Right ventricle myocardium inferior (tissue), 1 donor: Measurements from ENCODE around the gene XRCC3. TPM values are rescaled to one million over a fixed set of nuclear protein-coding genes. Genes with fewer than 3 reads are reported as not detected.
"Not testable (repeated sequence)": the region's sequence is repeated elsewhere in the genome, so short reads cannot be mapped to it uniquely, and the experiment has no call there.

Experiments
- ATAC-seq: fragments of 200-7000 bp; cut with Tn5 transposase; one replicate; pipeline ENCODE4 v1.9.1; 2020; ENCODE audit warnings: mild to moderate bottlenecking, moderate library complexity
- DNase-seq: peaks from one replicate; pipeline ENCODE4 v3.0.0; 2021; ENCODE audit errors: missing footprints
- intact Hi-C: fragments of 100-400 bp; cut with DNase I; formaldehyde crosslinking; loops from one replicate; pipeline ENCODE4 v1.11.0; 2022
- total RNA-seq: library from RNA; stranded (reverse); fragmentation: NEBNext Ultra II Directional; extraction: Animal tissue kit (Norgen Biotek cat#: 25700); gene quantifications from one replicate; pipeline ENCODE4 v1.2.1, GENCODE V29; 2021
- donor health status: DM: no; HTN: yes; CAD: no; lungs with severe emphysema.

Gene XRCC3
- total RNA-seq, 1 donor from 2014 or later, result 2.8 TPM

DNA sequence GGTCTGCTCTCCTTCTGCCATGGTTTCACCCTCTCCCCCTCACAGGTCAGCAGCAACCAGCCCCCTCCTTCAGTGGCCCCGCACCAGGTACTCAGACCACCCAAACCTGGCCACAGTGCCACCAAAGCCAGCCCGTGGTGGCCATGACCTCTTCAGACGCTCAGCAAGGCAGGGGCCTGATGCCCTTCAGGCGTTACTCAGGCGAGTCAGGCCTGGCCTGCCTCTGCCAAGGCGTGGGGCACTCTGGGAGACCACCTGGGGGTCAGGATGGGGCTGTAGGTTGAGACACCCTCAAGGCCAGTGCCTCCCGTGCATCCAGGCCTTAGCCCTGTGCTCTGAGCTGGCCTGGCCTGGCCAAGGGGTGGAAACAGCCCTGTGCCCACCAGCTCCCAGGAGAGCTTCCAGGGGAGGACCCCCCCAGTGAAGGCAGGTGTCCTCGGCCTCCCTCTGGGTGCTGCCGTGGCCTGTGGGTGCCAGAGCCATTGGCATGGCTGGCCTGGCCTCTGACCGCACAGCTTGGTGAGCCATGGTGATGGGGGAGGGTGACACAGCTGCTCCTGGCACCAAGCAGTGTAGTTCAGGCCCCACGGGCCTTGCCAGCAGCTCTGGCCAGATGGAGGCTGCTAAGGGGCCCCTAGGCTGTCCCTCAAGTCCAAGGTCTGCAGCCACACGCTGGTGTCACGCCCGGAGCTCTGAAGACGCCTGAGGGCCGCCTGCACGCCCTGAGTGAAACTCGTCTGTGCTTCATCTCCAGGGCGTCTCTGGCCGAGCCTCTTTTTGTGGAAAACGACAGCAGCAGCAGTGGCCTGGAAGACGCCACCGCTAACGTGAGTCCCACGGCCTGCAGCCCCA is 15.1 kb downstream of the XRCC3 start:
- ATAC-seq (peak; percentile 57), DNase-seq (peak; percentile 67)
- intact Hi-C loops, result no loop called here

DNA sequence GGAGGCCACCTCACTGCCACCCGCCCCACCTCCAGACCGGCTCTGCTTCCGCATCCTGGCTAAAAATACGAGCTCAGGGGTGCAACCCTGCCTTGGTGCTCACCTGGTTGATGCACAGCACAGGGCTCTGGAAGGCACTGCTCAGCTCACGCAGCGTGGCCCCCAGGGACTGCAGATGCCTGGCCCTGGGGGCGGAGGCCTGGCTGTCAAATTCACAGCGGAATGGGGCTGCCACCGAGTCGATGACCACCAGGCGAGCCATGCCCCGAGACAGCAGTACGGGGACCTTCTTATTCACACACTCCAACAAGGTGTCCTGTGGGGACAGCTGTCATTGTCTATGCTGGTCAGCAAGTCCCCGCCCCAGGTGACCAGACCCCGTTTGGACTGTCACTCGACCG is 16.0 kb downstream of the XRCC3 start:
- ATAC-seq (no peak), DNase-seq (peak; percentile 56)
- intact Hi-C loops, result no loop called here

DNA sequence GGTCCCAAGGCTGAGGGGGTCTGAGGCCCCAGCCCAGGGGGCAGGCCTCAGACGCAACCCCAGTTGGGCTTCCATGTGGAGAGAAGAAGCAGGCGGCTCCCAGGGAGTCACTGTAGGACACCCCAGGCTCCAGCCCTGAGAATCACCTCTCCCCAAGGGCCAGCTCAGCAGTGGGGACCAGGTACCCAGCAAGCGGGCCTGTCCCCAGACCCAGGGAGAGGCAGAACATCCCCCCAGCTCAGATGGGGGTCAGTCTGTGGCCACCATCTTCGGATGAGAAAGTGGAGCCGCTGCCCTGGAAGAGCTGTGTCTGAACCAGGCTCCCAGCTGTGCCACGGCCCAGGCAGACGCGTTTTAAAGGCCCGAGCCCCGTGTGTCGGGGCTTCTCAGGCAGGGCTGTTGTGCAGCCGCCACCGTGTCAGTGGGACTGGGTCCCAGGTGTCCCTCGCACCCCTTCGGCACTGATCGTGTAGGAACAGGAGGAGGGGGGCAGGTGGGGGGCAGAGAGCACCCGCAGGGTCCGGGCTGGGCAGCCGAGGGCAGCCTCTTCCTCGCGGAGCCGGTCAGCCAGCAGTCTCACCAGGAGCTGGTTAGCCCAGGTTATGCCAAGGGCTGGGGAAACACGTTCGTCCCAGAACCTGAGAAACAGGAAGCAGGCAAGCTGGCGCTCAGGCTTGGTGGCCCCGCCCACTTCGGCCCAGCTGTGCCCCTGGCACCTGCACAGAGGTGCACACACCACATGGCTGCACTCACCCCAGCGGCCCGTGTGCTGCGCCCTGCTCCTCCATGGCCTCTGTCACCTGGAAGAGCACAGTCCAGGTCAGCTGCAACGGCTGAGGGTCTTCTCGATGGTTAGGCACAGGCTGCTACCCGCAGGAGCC is 16.6 kb downstream of the XRCC3 start:
- DNase-seq, result peak; percentile 62
- ATAC-seq, result no peak
- intact Hi-C loops, result no loop called here

DNA sequence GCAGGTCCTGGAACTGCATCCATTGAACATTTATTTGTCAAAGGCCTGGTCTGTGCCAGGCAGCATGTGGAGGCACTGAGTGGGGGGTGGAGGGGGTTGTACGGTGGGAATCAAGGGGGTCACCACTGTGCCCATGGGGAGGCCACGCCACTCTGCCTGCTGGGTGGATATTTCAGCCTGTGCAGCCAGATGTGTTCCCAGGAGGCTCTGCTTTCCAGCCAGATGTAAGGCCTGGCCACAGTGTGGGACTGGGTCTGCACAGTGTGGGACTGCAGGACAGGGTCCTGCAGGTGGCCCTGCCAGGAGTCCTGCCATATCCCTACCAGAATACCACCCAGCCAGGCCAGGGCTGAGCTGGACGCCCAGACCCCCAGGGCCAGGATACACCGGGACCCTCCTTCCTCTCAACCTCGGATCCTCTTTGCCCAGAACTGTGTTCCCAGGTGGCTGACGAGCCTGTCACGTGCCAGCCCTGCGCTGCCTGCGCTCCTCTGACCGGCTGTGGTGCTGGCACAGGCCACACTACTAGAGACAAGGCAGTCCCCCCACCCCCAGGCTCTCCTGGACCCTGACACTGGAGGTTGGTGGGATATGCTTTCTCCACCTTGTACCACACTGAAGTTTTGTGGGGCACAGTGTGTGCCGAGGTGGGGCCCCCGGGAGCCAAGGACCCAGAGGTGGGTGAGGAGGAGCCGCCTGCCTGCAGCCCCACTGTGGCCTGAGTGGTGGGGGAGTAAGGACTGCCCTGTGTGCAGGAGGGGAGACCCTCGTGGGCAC is 17.5 kb downstream of the XRCC3 start:
- ATAC-seq (no peak), DNase-seq (peak; percentile 67)
- intact Hi-C loops, result no loop called here

DNA sequence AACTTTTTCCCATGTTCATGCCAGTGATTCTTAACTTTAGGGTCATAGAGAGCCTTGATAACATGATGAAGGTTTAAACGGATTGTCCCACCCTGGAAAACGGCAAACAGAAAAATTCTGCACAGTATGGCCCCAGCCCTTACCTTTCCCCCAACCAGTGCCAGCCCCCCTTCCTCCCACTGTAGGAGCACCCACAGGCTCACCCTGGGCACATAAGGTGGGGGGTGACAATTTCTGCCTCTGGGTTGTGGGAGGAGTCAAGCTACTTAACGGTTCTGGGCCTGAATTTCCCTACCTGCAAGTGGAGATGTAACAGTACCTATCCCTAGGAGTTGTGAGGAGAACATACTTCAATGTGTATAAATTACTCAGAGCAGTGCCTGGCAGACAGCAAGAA is 18.0 kb downstream of the XRCC3 start:
- DNase-seq (no peak), ATAC-seq (no peak)
- intact Hi-C loops, result no loop called here

DNA sequence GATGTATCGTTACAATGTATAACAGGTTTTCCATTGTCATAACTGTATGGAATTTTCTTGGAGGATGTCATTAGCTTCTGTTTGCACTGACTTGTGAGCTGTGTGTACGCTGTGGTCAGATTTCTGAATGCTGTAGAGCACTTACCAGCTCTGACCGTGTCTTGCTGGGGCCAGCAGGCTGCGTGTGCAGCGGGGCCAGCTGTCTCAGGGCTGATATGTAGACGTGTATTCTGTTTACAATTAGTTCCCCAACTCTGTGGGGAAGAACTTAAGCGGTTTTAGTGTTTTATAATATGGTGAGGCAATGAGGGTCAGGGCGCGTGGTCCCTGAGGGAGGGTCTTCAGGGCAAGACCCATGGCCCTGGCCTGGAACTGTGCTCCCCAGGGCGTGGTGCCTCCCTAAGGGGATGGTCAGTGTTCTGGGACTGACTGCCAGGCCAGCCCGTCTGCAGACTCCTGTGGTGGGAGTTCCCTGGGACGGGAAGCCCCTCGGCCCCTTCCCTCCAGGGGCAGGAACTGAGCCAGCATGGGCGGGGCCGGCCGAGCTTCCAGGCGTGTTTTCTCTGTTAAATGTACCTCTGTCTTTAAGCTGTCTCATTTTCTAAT is 18.7 kb downstream of the XRCC3 start:
- intact Hi-C loops, result no loop called here
- ATAC-seq (peak; percentile 55), DNase-seq (peak; percentile 78)

DNA sequence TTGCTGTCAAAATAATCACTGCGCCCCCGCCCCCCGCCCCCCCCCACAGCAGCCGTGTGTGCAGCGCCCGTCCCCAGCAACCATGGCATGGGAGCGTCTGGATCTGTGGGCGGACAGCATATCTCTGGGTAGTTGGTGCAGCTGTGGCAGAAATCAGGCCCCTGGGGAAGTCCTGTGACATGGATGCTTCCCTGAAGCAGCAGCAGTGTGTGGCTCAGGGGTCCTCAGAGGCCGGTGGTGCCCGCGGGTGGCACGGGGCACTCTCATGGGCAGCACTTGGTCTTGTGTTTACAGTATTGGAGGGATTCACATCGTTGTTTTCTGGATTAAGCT is 19.2 kb downstream of the XRCC3 start:
- ATAC-seq, result no peak
- DNase-seq, result peak; percentile 53
- intact Hi-C loops, result no loop called here

DNA sequence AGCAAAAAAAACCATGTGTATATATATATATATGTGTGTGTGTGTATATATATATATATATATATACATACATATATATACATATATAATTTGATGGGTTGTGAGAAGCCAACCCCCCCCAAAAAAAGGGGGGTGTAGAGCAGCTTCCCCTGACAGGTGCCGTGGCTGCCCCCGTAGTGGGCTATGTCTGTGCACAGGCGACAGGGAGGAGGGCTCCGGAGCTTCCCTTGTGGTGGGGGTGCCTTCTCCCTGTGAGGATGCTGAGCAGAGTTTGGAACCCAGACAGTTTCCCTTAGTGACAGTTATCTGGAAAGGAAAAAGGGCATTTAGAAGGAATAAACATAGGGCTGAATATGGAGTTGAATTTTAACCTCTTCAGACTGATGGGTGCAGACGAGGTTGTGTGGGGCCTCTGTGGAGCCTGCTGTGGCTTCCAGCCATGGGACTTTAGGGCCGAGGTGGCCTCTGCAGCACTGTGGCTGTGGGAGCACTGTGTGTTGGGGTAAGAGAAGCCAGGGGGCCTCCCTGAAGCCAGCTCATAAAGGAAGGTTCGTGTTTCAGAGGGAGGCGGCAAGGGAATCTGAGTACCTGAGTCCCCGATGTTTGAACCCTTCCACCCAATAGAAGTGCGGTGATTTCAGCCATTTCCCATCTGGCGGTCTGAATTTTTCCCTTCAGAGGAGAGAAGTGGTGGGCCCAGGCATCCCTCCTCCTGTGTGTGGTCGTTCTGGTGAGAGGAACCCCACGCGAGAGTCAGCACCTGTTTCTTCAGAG is 19.8 kb downstream of the XRCC3 start:
- intact Hi-C loops, result no loop called here
- DNase-seq (peak; percentile 60), ATAC-seq (no peak)

DNA sequence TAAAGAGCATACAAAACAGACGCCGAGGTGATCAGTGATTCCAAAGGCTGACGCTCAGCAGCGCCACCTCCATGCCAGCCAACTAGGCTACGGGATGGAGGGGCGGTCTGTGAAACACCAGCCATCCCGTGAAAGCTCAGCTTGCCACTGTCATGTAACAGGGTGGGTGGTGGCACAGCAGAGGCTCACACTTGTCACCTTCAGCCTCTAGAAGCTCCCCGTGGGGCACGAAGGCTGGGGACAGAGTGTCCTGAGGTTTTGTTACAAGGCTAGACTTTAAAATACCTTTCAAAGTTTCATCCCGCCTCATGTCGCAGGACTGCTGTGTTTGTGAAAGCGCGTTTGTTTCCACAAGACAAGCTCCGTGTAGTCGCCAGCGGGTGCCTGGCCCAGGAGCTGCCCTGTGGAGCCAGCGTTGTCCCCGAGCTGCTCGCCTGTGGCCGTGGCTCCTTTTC is 20.7 kb downstream of the XRCC3 start:
- DNase-seq, result no peak
- intact Hi-C loops, result no loop called here
- no peak for ATAC-seq

DNA sequence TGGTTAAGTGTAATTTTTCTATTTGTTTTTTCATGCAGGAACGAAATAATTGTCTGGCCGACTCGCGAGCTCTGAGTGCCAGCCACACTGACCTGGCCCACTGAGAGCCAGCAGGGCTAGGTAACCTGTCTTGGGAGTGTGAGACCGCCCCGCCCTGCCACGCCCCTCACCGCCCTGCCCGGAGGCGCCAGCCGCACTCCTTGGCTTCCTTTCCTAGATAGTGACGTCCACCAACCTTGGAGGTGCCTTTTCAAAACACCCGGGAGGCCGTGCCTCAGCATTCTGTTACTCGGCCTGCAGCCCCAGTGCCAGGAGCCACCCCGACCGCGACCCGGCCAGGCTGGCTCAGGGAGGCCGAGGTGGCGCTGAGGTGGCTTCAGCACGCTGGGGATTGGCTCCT is 21.7 kb downstream of the XRCC3 start:
- intact Hi-C loops, result no loop called here
- ATAC-seq (no peak), DNase-seq (no peak)

DNA sequence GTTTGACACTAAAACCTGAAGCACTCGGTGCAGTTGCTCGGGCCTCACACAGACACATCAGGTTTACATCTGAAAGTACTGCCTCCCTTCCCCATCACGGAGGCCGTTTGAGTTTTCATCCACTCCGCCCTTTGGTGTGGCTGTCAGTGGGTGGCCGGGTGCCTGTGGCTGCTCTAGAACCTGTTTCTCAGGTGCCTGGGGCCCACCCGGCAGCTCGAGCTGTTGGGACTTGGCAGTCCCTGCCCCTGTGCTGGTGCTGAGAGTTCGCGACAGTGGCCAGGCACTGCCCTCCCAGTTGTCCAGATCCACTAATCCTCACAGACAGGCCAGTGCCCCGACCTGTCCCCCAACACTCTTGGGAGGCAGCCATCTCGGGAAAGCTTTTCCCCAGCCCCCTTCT is 22.4 kb downstream of the XRCC3 start:
- DNase-seq (no peak), ATAC-seq (no peak)
- intact Hi-C loops, result no loop called here

DNA sequence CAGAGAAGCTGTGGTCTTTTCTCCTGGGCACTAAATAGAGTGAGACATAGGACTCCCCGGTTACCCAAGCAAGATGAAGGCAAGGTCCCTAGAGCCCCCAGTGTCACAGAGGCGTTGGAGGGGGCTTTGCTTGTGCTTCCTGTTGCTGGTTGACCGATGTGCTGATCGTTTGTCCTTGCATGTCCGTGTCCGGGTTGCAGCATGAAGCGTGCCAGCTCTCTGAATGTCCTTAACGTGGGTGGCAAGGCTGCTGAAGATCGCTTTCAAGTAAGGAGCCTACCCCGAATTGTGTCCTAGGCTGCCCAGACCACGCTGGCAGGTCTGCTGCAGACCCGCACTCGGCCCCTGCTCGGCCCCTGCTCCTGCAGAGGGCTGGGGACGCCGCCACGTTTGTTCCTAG is 23.1 kb downstream of the XRCC3 start:
- no peak for ATAC-seq
- DNase-seq, result peak; percentile 56
- intact Hi-C loops, result no loop called here

DNA sequence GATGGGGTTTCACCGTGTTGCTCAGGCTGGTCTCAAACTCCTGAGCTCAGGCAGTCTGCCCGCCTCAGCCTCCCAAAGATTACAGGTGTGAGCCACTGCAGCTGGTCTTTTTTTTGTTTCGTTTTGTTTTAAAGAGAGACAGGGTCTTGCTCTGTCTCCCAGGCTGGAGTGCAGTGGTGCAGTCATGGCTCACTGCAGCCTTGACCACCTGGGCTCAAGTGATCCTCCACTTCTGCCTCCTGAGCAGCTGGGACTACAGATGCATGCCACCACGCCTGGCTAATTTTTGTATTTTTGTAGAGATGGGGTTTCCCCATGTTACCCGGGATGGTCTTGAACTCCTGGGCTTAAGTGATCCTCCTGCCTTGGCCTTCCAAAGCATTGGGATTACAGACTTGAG is 23.6 kb downstream of the XRCC3 start:
- ATAC-seq, DNase-seq, intact Hi-C loops: not testable (repeated sequence)

DNA sequence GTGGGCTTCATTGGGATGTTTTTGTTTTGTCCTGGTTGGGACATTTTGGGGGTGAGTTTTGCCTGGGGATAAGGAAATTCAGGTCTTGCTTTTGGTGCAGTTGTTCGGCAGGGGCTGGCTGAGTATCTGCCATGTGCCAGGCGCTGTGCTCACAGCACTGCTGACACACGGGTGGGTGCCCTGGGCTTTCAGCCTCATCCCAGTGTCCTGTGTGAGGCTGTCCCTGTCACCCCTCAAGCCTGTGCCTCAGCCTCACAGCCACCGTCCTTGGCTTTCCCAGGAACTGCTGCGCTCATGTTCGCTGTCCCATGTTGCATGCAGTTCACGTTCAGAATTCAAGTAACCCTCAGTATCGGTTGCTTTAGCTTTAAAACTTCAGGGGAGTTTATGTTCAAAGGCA is 24.9 kb downstream of the XRCC3 start:
- intact Hi-C loops, result no loop called here
- DNase-seq, result no peak
- ATAC-seq, result no peak

DNA sequence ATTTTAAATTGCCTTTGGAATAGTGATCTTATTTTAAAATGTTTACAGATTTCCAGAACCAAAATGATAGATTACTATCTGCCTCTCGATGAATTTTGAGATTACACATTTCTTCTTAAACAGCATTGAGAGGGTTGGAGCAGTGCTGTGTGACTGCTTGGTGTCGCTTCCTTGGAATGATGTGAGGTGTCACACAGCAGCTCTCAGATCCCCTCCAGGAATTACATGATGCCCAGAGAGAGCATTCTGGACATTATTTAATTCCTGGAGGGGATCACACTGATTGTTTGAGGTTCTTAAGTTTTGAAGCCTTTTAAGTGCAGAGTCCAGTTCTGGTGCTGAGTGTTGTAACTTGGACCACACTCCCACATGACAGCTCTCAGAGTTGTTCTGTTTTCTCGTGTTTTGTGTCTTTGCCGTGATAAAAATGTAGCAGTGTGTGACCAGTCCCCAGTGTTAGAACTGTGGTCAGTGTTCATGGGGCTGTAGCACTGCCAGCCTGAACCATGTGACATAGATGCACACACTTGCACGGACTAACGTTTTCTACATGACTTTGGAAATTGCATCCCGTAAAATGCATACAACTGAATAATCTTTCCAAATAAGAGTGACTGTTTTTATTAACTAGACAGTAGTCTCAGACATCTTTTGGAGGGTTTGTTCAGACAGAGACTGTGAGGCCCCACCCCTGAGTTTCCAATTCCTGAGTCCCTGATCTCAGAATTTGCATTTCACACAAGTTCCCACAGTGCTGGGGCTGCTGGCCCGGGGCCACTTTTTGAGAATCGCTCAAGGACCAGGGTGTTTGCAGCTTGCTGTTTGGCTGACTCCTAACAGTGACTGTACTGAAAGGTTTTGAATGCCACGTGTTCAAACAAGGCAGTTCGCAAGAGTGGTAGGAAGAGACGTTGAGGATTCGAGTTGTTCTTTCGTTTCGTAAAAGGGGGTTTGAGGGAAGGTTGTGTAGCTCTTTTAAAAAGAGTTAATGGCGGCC is 26.0 kb downstream of the XRCC3 start:
- peak; percentile 64 for ATAC-seq
- intact Hi-C loops, result no loop called here
- DNase-seq, result peak; percentile 80

DNA sequence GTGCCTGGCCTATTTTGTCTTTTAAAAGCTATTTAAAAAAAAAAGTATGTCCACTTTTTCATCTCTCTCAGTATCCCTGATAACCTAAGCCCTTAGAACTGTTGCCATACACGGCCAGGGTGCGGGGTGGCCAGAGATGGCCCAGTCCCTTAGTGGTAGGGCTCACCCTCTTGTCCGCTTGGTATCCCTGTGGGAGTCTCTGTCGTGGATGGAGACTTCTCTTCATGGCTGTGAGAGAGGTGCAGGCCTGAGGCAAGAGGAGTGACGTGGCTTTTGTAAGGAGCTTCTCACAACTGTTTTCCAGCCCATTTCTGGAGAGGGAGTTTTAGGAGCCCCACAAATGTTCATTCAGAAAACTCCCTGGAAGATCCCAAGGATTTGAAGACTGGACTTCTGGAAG is 26.8 kb downstream of the XRCC3 start:
- intact Hi-C loops, result no loop called here
- no peak for DNase-seq
- no peak for ATAC-seq

DNA sequence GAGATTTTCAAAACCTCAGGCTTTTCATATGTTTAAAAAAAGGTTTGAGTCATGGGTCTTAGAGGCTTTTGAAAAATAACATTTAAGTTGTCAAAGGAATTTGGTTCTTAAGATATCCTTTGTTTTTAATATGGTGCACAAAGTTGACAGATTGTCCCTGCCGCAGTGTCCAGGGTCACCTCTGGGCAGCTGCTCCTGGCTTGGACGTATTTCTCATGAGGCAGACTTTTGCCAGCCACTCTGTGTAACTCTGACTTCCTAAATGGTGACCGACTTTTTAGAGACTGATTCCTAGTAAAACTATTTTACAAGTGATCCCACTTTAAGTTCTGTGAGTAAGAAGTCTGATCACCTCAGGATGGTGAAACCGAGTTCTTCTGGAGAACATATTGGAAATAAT is 27.5 kb downstream of the XRCC3 start:
- intact Hi-C loops, result no loop called here
- no peak for ATAC-seq
- DNase-seq, result no peak
